ENCODE results near the gene TRIM50.

The TRIM50 gene

DNA sequence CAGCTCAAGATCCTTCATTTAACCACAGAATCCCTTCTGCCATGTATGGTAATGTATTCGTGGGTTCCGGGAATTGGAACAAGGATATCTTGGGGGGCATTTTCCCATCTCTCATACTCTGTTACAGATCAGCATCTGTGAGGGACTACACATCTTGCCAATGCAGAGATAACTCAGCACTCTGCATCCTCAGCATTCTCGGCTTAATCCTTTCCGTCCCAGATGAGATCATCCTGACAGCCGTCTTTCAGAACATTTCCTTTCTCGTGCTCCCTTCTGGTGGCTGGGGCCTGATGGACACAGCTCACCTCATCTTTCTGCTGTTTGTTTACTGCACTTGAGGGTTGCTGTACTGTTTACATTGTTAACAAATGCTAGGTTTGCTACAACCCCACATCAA, 25.4 kb upstream of the TRIM50 start:
- Histone ChIP-seq H3K4me1 (ENCODE audit: insufficient read depth, low read length, severe bottlenecking) (peaks cover 6% of the 10 kb centered on the region), H2AFZ (ENCODE audit: low read length) (no peak overlapping the region), H3K4me2 (ENCODE audit: low read length) (no peak overlapping the region), H4K20me1 (ENCODE audit: insufficient read depth, low read length) (no peaks in the 10 kb centered on the region), H3K9me2 (ENCODE audit: low read depth, low read length) (no peaks in the 10 kb centered on the region), H3K36me3 (ENCODE audit: insufficient read depth, low read length) (no peaks in the 10 kb centered on the region), H3K9ac (ENCODE audit: low read length) (no peak overlapping the region), H3K79me2 (ENCODE audit: insufficient read depth, low read length) (no peaks in the 10 kb centered on the region), H3K27ac (ENCODE audit: low read depth, low read length, poor library complexity, severe bottlenecking) (no peak overlapping the region), H3K9me3 (ENCODE audit: low read length) (no peaks in the 10 kb centered on the region), H3K4me3 (ENCODE audit: low read depth, low read length, poor library complexity, severe bottlenecking) (no peak overlapping the region), H3K27me3 (ENCODE audit: insufficient read depth, low read length) (peaks cover 14% of the 10 kb centered on the region; the same call in 1 of the 2 replicates), H3F3A (ENCODE audit: insufficient read depth, low read length) (no peaks in the 10 kb centered on the region)
- TF ChIP-seq, protein P1, sequence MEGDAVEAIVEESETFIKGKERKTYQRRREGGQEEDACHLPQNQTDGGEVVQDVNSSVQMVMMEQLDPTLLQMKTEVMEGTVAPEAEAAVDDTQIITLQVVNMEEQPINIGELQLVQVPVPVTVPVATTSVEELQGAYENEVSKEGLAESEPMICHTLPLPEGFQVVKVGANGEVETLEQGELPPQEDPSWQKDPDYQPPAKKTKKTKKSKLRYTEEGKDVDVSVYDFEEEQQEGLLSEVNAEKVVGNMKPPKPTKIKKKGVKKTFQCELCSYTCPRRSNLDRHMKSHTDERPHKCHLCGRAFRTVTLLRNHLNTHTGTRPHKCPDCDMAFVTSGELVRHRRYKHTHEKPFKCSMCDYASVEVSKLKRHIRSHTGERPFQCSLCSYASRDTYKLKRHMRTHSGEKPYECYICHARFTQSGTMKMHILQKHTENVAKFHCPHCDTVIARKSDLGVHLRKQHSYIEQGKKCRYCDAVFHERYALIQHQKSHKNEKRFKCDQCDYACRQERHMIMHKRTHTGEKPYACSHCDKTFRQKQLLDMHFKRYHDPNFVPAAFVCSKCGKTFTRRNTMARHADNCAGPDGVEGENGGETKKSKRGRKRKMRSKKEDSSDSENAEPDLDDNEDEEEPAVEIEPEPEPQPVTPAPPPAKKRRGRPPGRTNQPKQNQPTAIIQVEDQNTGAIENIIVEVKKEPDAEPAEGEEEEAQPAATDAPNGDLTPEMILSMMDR (IDR thresholded peaks at IDR 0.05; ENCODE audit: low read length), result no peak
- TF ChIP-seq EZH2 (IDR thresholded peaks at IDR 0.05; ENCODE audit: borderline replicate concordance, low read length), result no peak

DNA sequence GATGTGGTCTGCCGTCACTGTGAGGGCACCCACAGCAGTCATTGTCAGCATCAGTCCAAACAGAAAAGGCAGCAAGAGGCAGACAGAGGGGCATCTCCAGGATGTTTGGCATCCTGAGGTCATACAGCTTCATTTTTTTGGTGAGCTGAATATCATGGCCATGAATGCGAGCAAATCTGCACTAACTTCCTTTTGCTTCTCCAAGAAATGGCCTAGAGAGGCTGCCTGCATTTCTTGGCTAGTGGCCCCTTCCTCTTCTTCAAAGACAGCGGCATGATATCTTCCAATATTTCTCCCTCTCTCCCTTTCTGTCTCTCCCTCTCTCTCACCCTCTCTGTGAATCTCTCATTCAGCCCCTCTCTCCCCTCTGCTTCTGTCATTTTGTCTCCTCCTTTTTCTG, 24.9 kb upstream of the TRIM50 start:
- Histone ChIP-seq H4K20me1 (ENCODE audit: insufficient read depth, low read length) (no peaks in the 10 kb centered on the region), H3K79me2 (ENCODE audit: insufficient read depth, low read length) (no peaks in the 10 kb centered on the region), H3K4me3 (ENCODE audit: low read depth, low read length, poor library complexity, severe bottlenecking) (no peak overlapping the region), H3K36me3 (ENCODE audit: insufficient read depth, low read length) (no peaks in the 10 kb centered on the region), H3K27me3 (ENCODE audit: insufficient read depth, low read length) (peaks cover 16% of the 10 kb centered on the region; the same call in 1 of the 2 replicates), H3K4me1 (ENCODE audit: insufficient read depth, low read length, severe bottlenecking) (peaks cover 2% of the 10 kb centered on the region), H2AFZ (ENCODE audit: low read length) (no peak overlapping the region), H3K4me2 (ENCODE audit: low read length) (no peak overlapping the region), H3K27ac (ENCODE audit: low read depth, low read length, poor library complexity, severe bottlenecking) (no peak overlapping the region), H3K9me2 (ENCODE audit: low read depth, low read length) (no peaks in the 10 kb centered on the region), H3K9ac (ENCODE audit: low read length) (no peak overlapping the region), H3F3A (ENCODE audit: insufficient read depth, low read length) (no peaks in the 10 kb centered on the region), H3K9me3 (ENCODE audit: low read length) (no peaks in the 10 kb centered on the region)
- no peak for TF ChIP-seq EZH2 (IDR thresholded peaks at IDR 0.05; ENCODE audit: borderline replicate concordance, low read length)
- TF ChIP-seq, protein P1 (IDR thresholded peaks at IDR 0.05; ENCODE audit: low read length), result no peak

DNA sequence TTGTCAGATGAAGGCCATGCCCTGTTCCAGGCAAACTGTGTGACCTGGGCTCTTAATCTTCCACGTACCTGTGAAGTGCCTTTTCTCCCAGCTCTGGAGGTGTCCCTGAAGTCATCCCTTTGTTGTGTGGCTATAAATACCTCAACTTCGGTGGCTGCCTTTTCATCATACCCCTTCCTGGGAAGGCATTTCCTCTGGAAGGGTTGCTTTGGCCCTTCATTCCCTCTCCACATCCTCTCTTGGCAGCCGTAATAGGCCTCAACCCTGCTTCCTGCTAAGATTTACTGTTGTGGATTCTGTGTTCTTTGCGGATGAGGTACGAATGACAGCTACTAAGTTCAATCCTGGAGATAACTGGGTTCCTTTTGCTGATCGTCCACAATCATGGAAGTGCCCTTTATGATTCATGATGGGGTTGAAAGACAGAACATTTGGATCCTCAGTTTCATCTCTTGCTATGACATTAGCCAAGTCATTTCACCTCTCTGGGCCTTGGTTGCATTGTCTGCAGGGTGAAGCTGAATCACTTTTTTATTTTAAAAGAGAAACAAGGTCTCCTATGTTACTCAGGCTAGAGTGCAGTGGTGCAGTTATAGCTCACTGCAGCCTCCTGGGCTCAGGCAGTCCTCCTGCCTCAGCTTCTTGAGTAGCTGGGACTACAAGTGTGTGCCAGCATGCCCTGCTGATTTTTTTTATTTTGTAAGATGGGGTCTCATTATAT, 23.7 kb upstream of the TRIM50 start:
- H3K79me2 ChIP-seq (ENCODE audit: insufficient read depth, low read length), result no peaks in the 10 kb centered on the region
- H3K4me2 ChIP-seq (ENCODE audit: low read length), result no peak overlapping the region
- TF ChIP-seq, protein P1 (IDR thresholded peaks at IDR 0.05; ENCODE audit: low read length), result no peak
- TF ChIP-seq EZH2 (IDR thresholded peaks at IDR 0.05; ENCODE audit: borderline replicate concordance, low read length), result no peak
- H3K9me2 ChIP-seq (ENCODE audit: low read depth, low read length), result no peaks in the 10 kb centered on the region
- no peaks in the 10 kb centered on the region for H3K36me3 ChIP-seq (ENCODE audit: insufficient read depth, low read length)
- H3K4me3 ChIP-seq (ENCODE audit: low read depth, low read length, poor library complexity, severe bottlenecking), result no peak overlapping the region
- H3K4me1 ChIP-seq (ENCODE audit: insufficient read depth, low read length, severe bottlenecking), result no peaks in the 10 kb centered on the region
- H4K20me1 ChIP-seq (ENCODE audit: insufficient read depth, low read length), result no peaks in the 10 kb centered on the region
- H3K9ac ChIP-seq (ENCODE audit: low read length), result no peak overlapping the region
- H3K27me3 ChIP-seq (ENCODE audit: insufficient read depth, low read length), result peaks cover 21% of the 10 kb centered on the region; the same call in 1 of the 2 replicates
- H3K27ac ChIP-seq (ENCODE audit: low read depth, low read length, poor library complexity, severe bottlenecking), result no peak overlapping the region
- H3K9me3 ChIP-seq (ENCODE audit: low read length), result no peaks in the 10 kb centered on the region
- no peak overlapping the region for H2AFZ ChIP-seq (ENCODE audit: low read length)
- no peaks in the 10 kb centered on the region for H3F3A ChIP-seq (ENCODE audit: insufficient read depth, low read length)
